CD1c-positive myeloid dendritic cell (primary cell): ENCODE data around the gene STAT6.

Source experiments
- DNase-seq: peaks from one replicate; pipeline ENCODE4 v3.0.0-alpha.2; 2016; ENCODE audit errors: extremely low spot score

The STAT6 gene

DNA sequence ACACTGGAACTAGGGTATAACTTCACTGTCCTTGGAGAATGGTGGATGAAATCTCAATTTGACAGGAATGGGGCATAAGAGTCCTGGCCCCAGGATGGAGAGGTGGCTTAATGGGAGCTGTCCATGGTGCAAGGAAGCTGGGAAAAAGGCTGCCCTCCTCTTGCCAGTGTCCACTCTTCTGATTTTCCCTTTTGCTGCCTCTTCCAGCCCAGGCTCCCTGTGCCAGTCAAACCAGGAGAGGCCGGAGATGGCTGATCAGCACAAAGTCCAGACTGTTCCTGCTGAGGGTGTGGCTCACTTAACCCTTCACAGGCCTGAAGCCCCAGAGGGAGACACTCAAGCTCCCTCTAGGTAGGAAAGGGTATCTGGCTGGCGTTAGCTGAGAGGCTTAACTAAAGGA is 61.3 kb downstream of the STAT6 start, which contains the start of gene MYO1A:
Gene MYO1A (minus strand): TSS at position 240 of the 400 bp plus-strand sequence. CDS start 1,806 bp downstream, outside the sequence.
- DNase-seq, result no peak

DNA sequence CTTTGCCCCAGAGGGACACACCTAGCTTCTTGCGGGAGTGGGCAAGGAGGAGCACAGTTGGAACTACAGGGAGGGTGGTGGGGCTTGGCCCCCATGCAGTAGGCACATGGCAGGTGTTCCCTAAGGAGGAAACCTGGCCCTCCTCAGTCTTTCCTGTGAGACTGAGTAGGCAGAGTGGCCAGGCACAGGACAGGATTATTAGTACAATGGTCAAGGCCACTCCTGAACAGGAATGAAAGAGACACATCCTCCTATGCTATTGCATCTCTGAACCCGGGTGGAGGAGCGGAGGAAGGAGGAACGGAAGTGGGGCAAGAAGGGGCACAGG is 62.1 kb downstream of the STAT6 start:
- no peak for DNase-seq

DNA sequence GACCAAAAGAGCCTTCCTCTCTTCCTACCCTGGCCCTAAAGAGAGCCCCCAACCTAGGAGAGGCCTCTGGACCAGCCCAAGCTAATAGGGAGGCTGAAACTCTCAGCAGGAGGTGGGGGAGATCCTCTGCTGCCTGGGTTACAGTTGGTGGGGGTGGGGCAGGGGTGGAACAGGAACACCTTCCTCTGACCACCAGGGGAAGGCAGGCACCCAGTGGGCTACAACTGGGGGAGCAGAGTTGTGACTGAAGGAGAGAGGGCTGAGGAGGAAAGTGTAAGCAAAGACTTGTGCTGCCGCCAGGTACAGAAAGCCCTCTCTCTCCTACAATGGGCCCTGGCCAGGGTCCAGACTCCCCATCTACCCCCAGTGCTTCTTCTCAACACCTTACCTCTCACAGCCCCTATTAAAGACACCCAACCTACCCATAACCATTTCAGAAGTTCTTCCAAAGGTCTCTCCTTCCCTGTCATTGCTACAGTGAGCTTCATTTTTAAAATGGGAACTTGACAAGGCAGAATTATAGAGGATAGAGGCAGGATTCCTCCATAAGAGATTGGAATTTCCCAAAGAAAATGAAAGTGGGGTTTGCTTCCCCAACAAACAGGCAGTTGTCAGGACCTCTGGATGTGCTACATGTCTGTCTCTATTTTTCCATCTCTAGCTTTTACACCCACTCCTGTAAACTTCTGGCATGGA is 62.6 kb downstream of the STAT6 start:
- no peak for DNase-seq

DNA sequence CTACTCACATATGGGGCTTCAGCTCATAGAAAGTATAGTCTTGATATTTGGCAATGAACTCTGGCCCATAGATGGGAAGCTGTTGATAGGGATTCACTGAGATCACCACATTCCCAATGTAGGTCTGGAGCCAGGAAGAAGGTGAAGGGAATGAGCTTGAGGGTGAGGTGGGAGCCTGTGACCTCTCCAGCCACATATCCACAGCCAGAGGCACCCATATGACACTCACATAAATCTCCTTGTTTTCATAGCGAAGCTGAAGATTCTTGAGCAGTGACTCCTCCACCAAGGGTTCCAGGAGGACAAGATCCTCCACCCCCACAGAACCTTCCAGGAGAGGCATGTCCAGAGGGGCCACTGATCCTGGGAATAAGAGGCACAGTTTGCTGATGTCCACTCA is 63.2 kb downstream of the STAT6 start:
- no peak for DNase-seq

DNA sequence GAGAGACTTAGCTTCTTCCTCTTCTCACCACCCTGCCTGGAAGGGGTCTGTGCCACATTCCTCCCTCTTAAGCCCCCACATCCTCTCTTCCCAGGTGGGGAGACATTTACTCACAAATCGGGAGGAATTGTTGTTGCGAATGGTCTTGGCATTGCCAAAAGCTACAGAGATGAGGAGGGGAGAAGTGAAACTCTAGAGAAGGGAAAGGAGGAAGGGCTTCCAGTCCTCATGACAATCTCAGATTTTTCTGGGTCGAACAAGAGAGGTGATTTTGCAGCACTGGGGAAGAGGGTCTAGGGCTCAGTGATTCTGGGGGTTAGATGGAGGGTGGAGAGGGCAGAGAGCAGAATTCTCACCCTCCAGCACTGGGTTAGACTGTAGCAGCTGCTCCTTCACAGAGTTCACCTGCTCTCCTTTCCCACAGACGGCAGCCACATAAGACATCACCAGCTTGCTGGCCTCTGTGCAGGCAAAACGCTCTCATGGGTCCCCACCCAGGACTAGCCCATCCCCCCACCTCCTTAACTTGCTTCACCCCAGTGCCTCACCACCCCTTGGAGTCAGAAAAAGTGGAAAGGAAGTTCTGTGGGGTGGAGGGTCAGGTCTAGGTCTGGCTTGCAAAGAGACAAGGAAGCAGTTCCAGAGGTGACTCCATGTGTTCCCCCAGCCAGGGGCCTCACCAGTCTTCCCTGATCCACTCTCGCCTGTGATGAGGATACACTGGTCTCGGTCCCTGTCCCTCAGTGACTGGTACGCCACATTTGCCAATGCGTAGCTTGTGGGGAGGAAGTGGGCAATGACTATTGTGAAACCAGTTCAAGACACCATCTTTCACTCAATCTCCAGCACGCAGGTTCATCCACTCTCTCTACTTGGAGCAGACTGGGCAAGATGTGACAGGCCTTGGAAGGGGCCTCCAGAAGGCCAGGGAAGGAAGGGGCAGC is 63.9 kb downstream of the STAT6 start:
- DNase-seq, result peak; percentile 66

DNA sequence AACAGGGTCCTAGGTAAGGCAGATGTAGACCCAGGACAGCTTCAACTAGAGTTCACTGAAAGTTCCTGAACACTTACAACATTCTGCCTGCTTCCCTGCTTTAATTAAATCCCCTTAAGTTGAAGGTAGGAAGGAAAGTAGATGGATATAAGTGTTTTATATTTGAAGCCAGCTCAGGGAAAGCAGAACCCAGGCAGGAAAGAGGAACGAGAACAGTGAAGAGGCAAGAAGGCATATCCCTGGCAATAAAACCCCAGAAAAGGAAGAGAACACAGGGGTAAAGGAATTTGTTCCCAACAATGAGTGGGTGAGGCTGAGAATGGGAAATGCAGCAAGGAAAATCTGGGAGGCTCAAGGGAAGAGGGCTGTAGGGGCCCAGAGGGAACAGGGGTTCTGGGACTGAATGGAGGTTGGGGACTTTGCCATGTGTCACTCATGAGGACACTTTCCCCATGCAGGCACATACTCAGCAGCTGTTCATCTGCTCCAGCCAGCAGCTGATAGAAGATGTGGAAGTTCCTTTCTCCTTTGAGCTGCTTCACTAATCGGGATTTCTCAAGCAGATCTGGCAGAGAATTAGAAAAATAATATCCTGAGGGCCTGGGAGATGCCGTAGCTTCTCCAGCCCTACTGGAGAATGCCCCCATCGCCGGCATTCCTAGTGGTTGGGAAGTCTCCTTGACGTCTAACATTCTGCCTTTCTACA is 64.9 kb downstream of the STAT6 start:
- peak; percentile 51 for DNase-seq
